ENCODE measurements around the gene ZNF273. TPM values are rescaled to one million over a fixed set of nuclear protein-coding genes. Genes with fewer than 3 reads are reported as not detected.

Gene ZNF273
- total RNA-seq, 1 donor from 2014 or later = 1.7 TPM

GRCh38 chr7:64959072-64959747, 56.1 kb downstream of the ZNF273 start:
- Mint-ChIP-seq H3K27me3 (ENCODE audit: low read depth) (no peaks in the 10 kb centered on the region), H3K36me3 (ENCODE audit: low read depth) (peaks cover 4% of the 10 kb centered on the region), H3K4me1 (ENCODE audit: low read depth) (no peaks in the 10 kb centered on the region), H3K9me3 (ENCODE audit: low read depth) (peaks cover 32% of the 10 kb centered on the region), H3K4me3 (ENCODE audit: unreplicated experiment) (no peak overlapping the region), H3K27ac (ENCODE audit: unreplicated experiment) (no peak overlapping the region)
- no peak for TF ChIP-seq CTCF (IDR thresholded peaks at IDR 0.05)
- no peak for DNase-seq (ENCODE audit: low spot score)

GRCh38 chr7:64965594-64965993, 62.5 kb downstream of the ZNF273 start:
- Mint-ChIP-seq H3K9me3 (ENCODE audit: low read depth) (peaks cover 55% of the 10 kb centered on the region), H3K27ac (ENCODE audit: unreplicated experiment) (no peak overlapping the region), H3K27me3 (ENCODE audit: low read depth) (no peaks in the 10 kb centered on the region), H3K36me3 (ENCODE audit: low read depth) (peaks cover 14% of the 10 kb centered on the region), H3K4me1 (ENCODE audit: low read depth) (no peaks in the 10 kb centered on the region), H3K4me3 (ENCODE audit: unreplicated experiment) (no peak overlapping the region)
- no peak for TF ChIP-seq CTCF (IDR thresholded peaks at IDR 0.05)
- no peak for DNase-seq (ENCODE audit: low spot score)

- Mint-ChIP-seq H3K4me1 (ENCODE audit: low read depth) (no peaks in the 10 kb centered on the region), H3K27ac (ENCODE audit: unreplicated experiment) (no peak overlapping the region), H3K9me3 (ENCODE audit: low read depth) (peaks cover 70% of the 10 kb centered on the region), H3K4me3 (ENCODE audit: unreplicated experiment) (no peak overlapping the region), H3K27me3 (ENCODE audit: low read depth) (no peaks in the 10 kb centered on the region), H3K36me3 (ENCODE audit: low read depth) (peaks cover 68% of the 10 kb centered on the region)
- no peak for TF ChIP-seq CTCF (IDR thresholded peaks at IDR 0.05)
- no peak for DNase-seq (ENCODE audit: low spot score)
These were observed 75.6 kb downstream of the ZNF273 start for GRCh38 chr7:64978497-64979203.

Other genes starting within 250 kb of the ZNF273 start
- 1.7 to 3.3 TPM (median 1.9 TPM) in 3 replicates for gene ZNF107, start 237.1 kb upstream of the ZNF273 start, total RNA-seq
- gene ZNF138, start 108.8 kb upstream of the ZNF273 start, total RNA-seq = 2.4 to 6.9 TPM (median 4.3 TPM) in 3 replicates
- 4.7 to 12.0 TPM (median 6.9 TPM) in 3 replicates for gene ZNF117, start 87.8 kb downstream of the ZNF273 start, total RNA-seq
- 10.1 to 20.2 TPM (median 10.8 TPM) in 3 replicates for gene ERV3-1, start 103.4 kb downstream of the ZNF273 start, total RNA-seq

All from chondrocyte (in vitro differentiated cells).